Gastrocnemius medialis (tissue), 4 donors: ENCODE measurements around the gene VAT1L.

ENCODE experiments used
- CTCF ChIP-seq, 5 experiments: fragments of 450-650 bp in 3 of 5; fragments of 200-600 bp in 2 of 5; sonication (generic) in 2 of 5; IDR thresholded peaks in 4 of 5; conservative IDR thresholded peaks in 1 of 5; 1 replicate in 4 of 5; 2 replicates in 1 of 5; pipeline ENCODE4 v1.5.1; 2016 to 2019; ENCODE audit warnings: antibody characterized with exemption in 5 of 5, mild to moderate bottlenecking in 3 of 5, moderate library complexity in 3 of 5
- POLR2A ChIP-seq, 2 donors: fragments of 450-650 bp; IDR thresholded peaks; one replicate each; pipeline ENCODE4 v1.6.1; 2017; ENCODE audit warnings: antibody characterized with exemption in 2 of 2, mild to moderate bottlenecking in 2 of 2, moderate library complexity in 2 of 2

GRCh38 chr16:77759821-77760220 is 28.5 kb upstream of the VAT1L start:
- TF ChIP-seq CTCF (IDR thresholded peaks at IDR 0.05 in 4 of 5, conservative IDR thresholded peaks at IDR 0.05 in 1 of 5) (no peak), POLR2A (IDR thresholded peaks at IDR 0.05) (no peak)
